ENCODE results near the gene WAC. TPM values are rescaled to one million over a fixed set of nuclear protein-coding genes. Genes with fewer than 3 reads are reported as not detected.

Gene WAC
- total and polyA plus RNA-seq, 9 of the 15 experiments (the other 6 are each of a cell fraction or from before 2014, with no cell fraction given): 24.8 to 123 (median 78.2) TPM

GRCh38 chr10:28494420-28494819 lies 38.5 kb upstream of the WAC start (continued):
- TF ChIP-seq, protein P1, sequence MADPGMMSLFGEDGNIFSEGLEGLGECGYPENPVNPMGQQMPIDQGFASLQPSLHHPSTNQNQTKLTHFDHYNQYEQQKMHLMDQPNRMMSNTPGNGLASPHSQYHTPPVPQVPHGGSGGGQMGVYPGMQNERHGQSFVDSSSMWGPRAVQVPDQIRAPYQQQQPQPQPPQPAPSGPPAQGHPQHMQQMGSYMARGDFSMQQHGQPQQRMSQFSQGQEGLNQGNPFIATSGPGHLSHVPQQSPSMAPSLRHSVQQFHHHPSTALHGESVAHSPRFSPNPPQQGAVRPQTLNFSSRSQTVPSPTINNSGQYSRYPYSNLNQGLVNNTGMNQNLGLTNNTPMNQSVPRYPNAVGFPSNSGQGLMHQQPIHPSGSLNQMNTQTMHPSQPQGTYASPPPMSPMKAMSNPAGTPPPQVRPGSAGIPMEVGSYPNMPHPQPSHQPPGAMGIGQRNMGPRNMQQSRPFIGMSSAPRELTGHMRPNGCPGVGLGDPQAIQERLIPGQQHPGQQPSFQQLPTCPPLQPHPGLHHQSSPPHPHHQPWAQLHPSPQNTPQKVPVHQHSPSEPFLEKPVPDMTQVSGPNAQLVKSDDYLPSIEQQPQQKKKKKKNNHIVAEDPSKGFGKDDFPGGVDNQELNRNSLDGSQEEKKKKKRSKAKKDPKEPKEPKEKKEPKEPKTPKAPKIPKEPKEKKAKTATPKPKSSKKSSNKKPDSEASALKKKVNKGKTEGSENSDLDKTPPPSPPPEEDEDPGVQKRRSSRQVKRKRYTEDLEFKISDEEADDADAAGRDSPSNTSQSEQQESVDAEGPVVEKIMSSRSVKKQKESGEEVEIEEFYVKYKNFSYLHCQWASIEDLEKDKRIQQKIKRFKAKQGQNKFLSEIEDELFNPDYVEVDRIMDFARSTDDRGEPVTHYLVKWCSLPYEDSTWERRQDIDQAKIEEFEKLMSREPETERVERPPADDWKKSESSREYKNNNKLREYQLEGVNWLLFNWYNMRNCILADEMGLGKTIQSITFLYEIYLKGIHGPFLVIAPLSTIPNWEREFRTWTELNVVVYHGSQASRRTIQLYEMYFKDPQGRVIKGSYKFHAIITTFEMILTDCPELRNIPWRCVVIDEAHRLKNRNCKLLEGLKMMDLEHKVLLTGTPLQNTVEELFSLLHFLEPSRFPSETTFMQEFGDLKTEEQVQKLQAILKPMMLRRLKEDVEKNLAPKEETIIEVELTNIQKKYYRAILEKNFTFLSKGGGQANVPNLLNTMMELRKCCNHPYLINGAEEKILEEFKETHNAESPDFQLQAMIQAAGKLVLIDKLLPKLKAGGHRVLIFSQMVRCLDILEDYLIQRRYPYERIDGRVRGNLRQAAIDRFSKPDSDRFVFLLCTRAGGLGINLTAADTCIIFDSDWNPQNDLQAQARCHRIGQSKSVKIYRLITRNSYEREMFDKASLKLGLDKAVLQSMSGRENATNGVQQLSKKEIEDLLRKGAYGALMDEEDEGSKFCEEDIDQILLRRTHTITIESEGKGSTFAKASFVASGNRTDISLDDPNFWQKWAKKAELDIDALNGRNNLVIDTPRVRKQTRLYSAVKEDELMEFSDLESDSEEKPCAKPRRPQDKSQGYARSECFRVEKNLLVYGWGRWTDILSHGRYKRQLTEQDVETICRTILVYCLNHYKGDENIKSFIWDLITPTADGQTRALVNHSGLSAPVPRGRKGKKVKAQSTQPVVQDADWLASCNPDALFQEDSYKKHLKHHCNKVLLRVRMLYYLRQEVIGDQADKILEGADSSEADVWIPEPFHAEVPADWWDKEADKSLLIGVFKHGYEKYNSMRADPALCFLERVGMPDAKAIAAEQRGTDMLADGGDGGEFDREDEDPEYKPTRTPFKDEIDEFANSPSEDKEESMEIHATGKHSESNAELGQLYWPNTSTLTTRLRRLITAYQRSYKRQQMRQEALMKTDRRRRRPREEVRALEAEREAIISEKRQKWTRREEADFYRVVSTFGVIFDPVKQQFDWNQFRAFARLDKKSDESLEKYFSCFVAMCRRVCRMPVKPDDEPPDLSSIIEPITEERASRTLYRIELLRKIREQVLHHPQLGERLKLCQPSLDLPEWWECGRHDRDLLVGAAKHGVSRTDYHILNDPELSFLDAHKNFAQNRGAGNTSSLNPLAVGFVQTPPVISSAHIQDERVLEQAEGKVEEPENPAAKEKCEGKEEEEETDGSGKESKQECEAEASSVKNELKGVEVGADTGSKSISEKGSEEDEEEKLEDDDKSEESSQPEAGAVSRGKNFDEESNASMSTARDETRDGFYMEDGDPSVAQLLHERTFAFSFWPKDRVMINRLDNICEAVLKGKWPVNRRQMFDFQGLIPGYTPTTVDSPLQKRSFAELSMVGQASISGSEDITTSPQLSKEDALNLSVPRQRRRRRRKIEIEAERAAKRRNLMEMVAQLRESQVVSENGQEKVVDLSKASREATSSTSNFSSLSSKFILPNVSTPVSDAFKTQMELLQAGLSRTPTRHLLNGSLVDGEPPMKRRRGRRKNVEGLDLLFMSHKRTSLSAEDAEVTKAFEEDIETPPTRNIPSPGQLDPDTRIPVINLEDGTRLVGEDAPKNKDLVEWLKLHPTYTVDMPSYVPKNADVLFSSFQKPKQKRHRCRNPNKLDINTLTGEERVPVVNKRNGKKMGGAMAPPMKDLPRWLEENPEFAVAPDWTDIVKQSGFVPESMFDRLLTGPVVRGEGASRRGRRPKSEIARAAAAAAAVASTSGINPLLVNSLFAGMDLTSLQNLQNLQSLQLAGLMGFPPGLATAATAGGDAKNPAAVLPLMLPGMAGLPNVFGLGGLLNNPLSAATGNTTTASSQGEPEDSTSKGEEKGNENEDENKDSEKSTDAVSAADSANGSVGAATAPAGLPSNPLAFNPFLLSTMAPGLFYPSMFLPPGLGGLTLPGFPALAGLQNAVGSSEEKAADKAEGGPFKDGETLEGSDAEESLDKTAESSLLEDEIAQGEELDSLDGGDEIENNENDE (IDR thresholded peaks at IDR 0.05; ENCODE audit: low read depth, low read length): no peak
- TF ChIP-seq DPF2 (IDR thresholded peaks at IDR 0.05) (peak; percentile 98), BRF2 (IDR thresholded peaks at IDR 0.05; ENCODE audit: borderline replicate concordance, insufficient read depth, insufficient read length) (no peak), BCLAF1 (IDR thresholded peaks at IDR 0.05; ENCODE audit: borderline replicate concordance in 1 of 2, control insufficient read depth in 1 of 2, low read depth in 2 of 2, low read length in 1 of 2) (0 out of 4 replicates have a peak, but pooled peaks of 1 of the 2 experiments have one; percentile 49), ESRRA (IDR thresholded peaks at IDR 0.05; ENCODE audit: borderline replicate concordance, low read depth) (no peak)

Measured in K562 (cell line).